ENCODE results near the gene SEPTIN3. TPM values are rescaled to one million over a fixed set of nuclear protein-coding genes. Genes with fewer than 3 reads are reported as not detected.

The SEPTIN3 gene
- total RNA-seq, 1 donor from 2014 or later: 130 TPM

Other genes with a start within 250 kb of the SEPTIN3 start
- gene CCDC134, start 168.8 kb upstream of the SEPTIN3 start, total RNA-seq: 12.2 TPM
- 65.5 TPM for gene SREBF2, start 136.3 kb upstream of the SEPTIN3 start, total RNA-seq
- gene SHISA8, start 54.4 kb upstream of the SEPTIN3 start, total RNA-seq: not detected
- 0.31 TPM for gene TNFRSF13C, start 42.6 kb upstream of the SEPTIN3 start, total RNA-seq
- gene CENPM, start 22.3 kb upstream of the SEPTIN3 start, total RNA-seq: 1.6 TPM
- gene WBP2NL, start 29.3 kb downstream of the SEPTIN3 start, total RNA-seq: 4.5 TPM
- 10.0 TPM for gene NAGA, start 101.4 kb downstream of the SEPTIN3 start, total RNA-seq
- 3.0 TPM for gene PHETA2, start 104.8 kb downstream of the SEPTIN3 start, total RNA-seq
- 15.9 TPM for gene SMDT1, start 110.3 kb downstream of the SEPTIN3 start, total RNA-seq
- 34.3 TPM for gene NDUFA6, start 121.3 kb downstream of the SEPTIN3 start, total RNA-seq
- gene CYP2D6, start 161.4 kb downstream of the SEPTIN3 start, total RNA-seq: 1.7 TPM